IMR-90 (cell line): ENCODE measurements around the gene ISG15. TPM values are rescaled to one million over a fixed set of nuclear protein-coding genes. Genes with fewer than 3 reads are reported as not detected.

Experiments
- ATAC-seq: fragments of 200-7000 bp; cut with Tn5 transposase; 2 replicates; pipeline ENCODE4 v1.9.1; 2020; ENCODE audit warnings: low read depth, mild to moderate bottlenecking, moderate library complexity
- BruUV-seq: library from RNA; stranded (reverse); fragments of 400-500 nt; replicated peaks from 2 replicates; lab custom pipeline; 2021; lab: Mats Ljungman, UMichigan
- CTCF ChIA-PET: fragments of 300-600 bp; formaldehyde crosslinking; extraction: SDS; loops from one replicate; lab custom pipeline; 2021; ENCODE audit warnings: antibody characterized with exemption; lab: Yijun Ruan, JAX
- POLR2A ChIA-PET: fragments of 300-600 bp; sonication (Branson Sonifier 250); formaldehyde crosslinking; loops from one replicate; lab custom pipeline; 2022; ENCODE audit warnings: antibody characterized with exemption; ENCODE audit not compliant: unreplicated experiment; lab: Charles Lee
- DNase-seq: peaks from one replicate; pipeline ENCODE4 v3.0.0; 2013
- H2AFZ ChIP-seq: replicated peaks from 2 replicates; pipeline ENCODE3; 2013; ENCODE audit warnings: low read length, mild to moderate bottlenecking; ENCODE audit not compliant: poor library complexity
- H2AK5ac ChIP-seq: 2 replicates; pipeline ENCODE4 v1.6.1; 2013; ENCODE audit warnings: low read depth, low read length, inconsistent platforms
- H2AK9ac ChIP-seq: replicated peaks from 2 replicates; pipeline ENCODE3; 2013; ENCODE audit warnings: mild to moderate bottlenecking, low read depth, low read length, moderate library complexity; ENCODE audit not compliant: poor library complexity
- H2BK120ac ChIP-seq: 2 replicates; pipeline ENCODE4 v1.6.1; 2013; ENCODE audit warnings: low read depth, low read length, inconsistent platforms
- H2BK15ac ChIP-seq: 3 replicates; pipeline ENCODE4 v1.6.1; 2013; ENCODE audit warnings: low read depth, low read length, inconsistent platforms
- H2BK20ac ChIP-seq: 2 replicates; pipeline ENCODE4 v1.6.1; 2013; ENCODE audit warnings: low read depth, mild to moderate bottlenecking, inconsistent platforms, low read length, moderate library complexity
- H2BK5ac ChIP-seq: 2 replicates; pipeline ENCODE4 v1.6.1; 2013; ENCODE audit warnings: mild to moderate bottlenecking, low read depth, low read length, inconsistent platforms; ENCODE audit not compliant: poor library complexity, severe bottlenecking
- H3K14ac ChIP-seq: replicated peaks from 2 replicates; pipeline ENCODE4 v1.6.1; 2013; ENCODE audit warnings: low read depth, low read length, inconsistent platforms
- H3K18ac ChIP-seq: 2 replicates; pipeline ENCODE4 v1.6.1; 2013; ENCODE audit warnings: low read depth, low read length, control low read depth
- H3K23ac ChIP-seq: 2 replicates; pipeline ENCODE4 v1.6.1; 2013; ENCODE audit warnings: low read depth, low read length, inconsistent platforms
- H3K27ac ChIP-seq: 2 replicates; pipeline ENCODE4 v1.5.1; 2013; ENCODE audit warnings: mild to moderate bottlenecking, control low read depth, low read length; ENCODE audit not compliant: insufficient read depth
- H3K27me3 ChIP-seq: 2 replicates; pipeline ENCODE4 v1.6.1; 2013; ENCODE audit warnings: low read length; ENCODE audit not compliant: control insufficient read depth, insufficient read depth
- H3K36me3 ChIP-seq: 2 replicates; pipeline ENCODE4 v1.6.1; 2013; ENCODE audit warnings: low read length, mixed read lengths; ENCODE audit not compliant: control insufficient read depth, insufficient read depth
- H3K4ac ChIP-seq: 2 replicates; pipeline ENCODE4 v1.6.1; 2013; ENCODE audit warnings: low read depth, low read length, inconsistent platforms
- H3K4me1 ChIP-seq: 2 replicates; pipeline ENCODE4 v1.6.1; 2013; ENCODE audit warnings: low read length, mixed read lengths; ENCODE audit not compliant: control insufficient read depth, insufficient read depth
- H3K4me2 ChIP-seq: 2 replicates; pipeline ENCODE4 v1.6.1; 2013; ENCODE audit warnings: low read depth, mild to moderate bottlenecking, control low read depth, low read length, moderate library complexity
- H3K4me3 ChIP-seq: 2 replicates; pipeline ENCODE4 v1.5.1; 2013; ENCODE audit warnings: low read depth, mild to moderate bottlenecking, control low read depth, low read length, moderate library complexity; ENCODE audit not compliant: insufficient read depth
- H3K56ac ChIP-seq: 2 replicates; pipeline ENCODE4 v1.6.1; 2013; ENCODE audit warnings: low read length, inconsistent platforms; ENCODE audit not compliant: insufficient read depth; ENCODE audit errors: extremely low read depth
- H3K79me1 ChIP-seq, 2 experiments: 2 replicates each; pipeline ENCODE4 v1.6.1; 2013; ENCODE audit warnings: low read length in 2 of 2, inconsistent platforms in 1 of 2, low read depth in 1 of 2
- H3K9ac ChIP-seq: 2 replicates; pipeline ENCODE4 v1.6.1; 2013; ENCODE audit warnings: low read depth, low read length, control low read depth
- H3K9me1 ChIP-seq: 2 replicates; pipeline ENCODE4 v1.6.1; 2013; ENCODE audit warnings: low read length, inconsistent platforms; ENCODE audit not compliant: insufficient read depth
- H3K9me3 ChIP-seq: 2 replicates; pipeline ENCODE4 v1.6.1; 2013; ENCODE audit warnings: low read length; ENCODE audit not compliant: control insufficient read depth, insufficient read depth
- H4K20me1 ChIP-seq: 2 replicates; pipeline ENCODE4 v1.6.1; 2013; ENCODE audit warnings: low read length, inconsistent platforms; ENCODE audit not compliant: insufficient read depth
- H4K5ac ChIP-seq: 2 replicates; pipeline ENCODE4 v1.6.1; 2013; ENCODE audit warnings: mild to moderate bottlenecking, low read depth, low read length, control low read depth
- H4K8ac ChIP-seq, 2 experiments: 2 replicates each; pipeline ENCODE4 v1.6.1; 2013; ENCODE audit warnings: low read depth in 2 of 2, low read length in 2 of 2, control low read depth in 1 of 2, inconsistent platforms in 1 of 2
- H4K91ac ChIP-seq: 2 replicates; pipeline ENCODE4 v1.6.1; 2013; ENCODE audit warnings: low read depth, low read length, inconsistent platforms; ENCODE audit not compliant: insufficient read depth
- BHLHE40 ChIP-seq: fragments of 150-350 bp; IDR thresholded peaks from 2 replicates; pipeline ENCODE4 v1.6.1; 2016; ENCODE audit warnings: mild to moderate bottlenecking, low read depth, low read length
- CEBPB ChIP-seq: IDR thresholded peaks from 2 replicates; pipeline ENCODE4 v1.6.1; 2012; ENCODE audit warnings: low read depth, low read length, improper control_type of control experiment
- CHD1 ChIP-seq: IDR thresholded peaks from 2 replicates; pipeline ENCODE4 v1.6.1; 2012; ENCODE audit warnings: low read depth, low read length, improper control_type of control experiment
- FOS ChIP-seq: fragments of 150-350 bp; IDR thresholded peaks from 2 replicates; pipeline ENCODE4 v1.6.1; 2016; ENCODE audit warnings: low read depth, low read length
- MAFK ChIP-seq: IDR thresholded peaks from 2 replicates; pipeline ENCODE4 v1.6.1; 2012; ENCODE audit warnings: low read depth, low read length, improper control_type of control experiment
- MAZ ChIP-seq: IDR thresholded peaks from 2 replicates; pipeline ENCODE4 v1.6.1; 2012; ENCODE audit warnings: low read depth, mild to moderate bottlenecking, low read length, improper control_type of control experiment, moderate library complexity, borderline replicate concordance
- MXI1 ChIP-seq: IDR thresholded peaks from 2 replicates; pipeline ENCODE4 v1.6.1; 2012; ENCODE audit warnings: low read depth, mild to moderate bottlenecking, low read length, moderate library complexity, borderline replicate concordance
- NFE2L2 ChIP-seq: fragments of 150-350 bp; IDR thresholded peaks from 2 replicates; pipeline ENCODE4 v1.6.1; 2016; ENCODE audit warnings: low read depth, mild to moderate bottlenecking, low read length
- POLR2A ChIP-seq: IDR thresholded peaks from 2 replicates; pipeline ENCODE4 v1.6.1; 2012; ENCODE audit warnings: mild to moderate bottlenecking, low read depth, low read length
- RCOR1 ChIP-seq: IDR thresholded peaks from 2 replicates; pipeline ENCODE4 v1.6.1; 2012; ENCODE audit warnings: mild to moderate bottlenecking, low read length, improper control_type of control experiment; ENCODE audit not compliant: insufficient replicate concordance
- whole genome bisulfite sequencing, 2 experiments: methylation state at CpG; one replicate each; pipeline versions ENCODE4 v1.1.5 to v1.1.7; 2013; ENCODE audit warnings: missing lambda C conversion rate in 2 of 2; ENCODE audit not compliant: insufficient read length in 1 of 2; ENCODE audit errors: extremely low coverage in 2 of 2; 5-methylcytosine and 5-hydroxymethylcytosine counted together
- dilution Hi-C: fragments of 300-500 bp; cut with HindIII; formaldehyde crosslinking; loops from one replicate; pipeline ENCODE4 v1.14.3; 2018; ENCODE audit warnings: low sequenced_read_pairs; ENCODE audit not compliant: unreplicated experiment
- in situ Hi-C: fragments of 300-500 bp; cut with MboI; formaldehyde crosslinking; loops from 3 replicates; pipeline ENCODE4 v1.14.3; 2019; ENCODE audit warnings: low sequenced_read_pairs, inconsistent platforms, mixed read lengths
- intact Hi-C: fragments of 100-400 bp; cut with micrococcal nuclease; formaldehyde crosslinking; loops from 2 replicates; pipeline ENCODE4 v1.10.0; 2022
- polyA plus RNA-seq, 3 experiments: library from polyadenylated mRNA; depleted of rRNA; stranded (reverse); fragments of >200 nt; gene quantifications; 2 replicates each; pipeline ENCODE4 v1.2.3, GENCODE V29; 2012; ENCODE audit warnings: low replicate concordance in 1 of 3
- total RNA-seq: library from RNA; depleted of rRNA; stranded (reverse); fragments of >200 nt; gene quantifications from 2 replicates; pipeline ENCODE4 v1.2.3, GENCODE V29; 2012
- TF ChIP-seq, protein P1 (sequence below): fragments of 150-350 bp; IDR thresholded peaks from 2 replicates; pipeline ENCODE4 v1.6.1; 2016; ENCODE audit warnings: low read depth, mild to moderate bottlenecking, low read length, moderate library complexity, borderline replicate concordance
- TF ChIP-seq, protein P2 (sequence below): conservative IDR thresholded peaks from 2 replicates; pipeline ENCODE4 v1.5.1; 2012; ENCODE audit warnings: mild to moderate bottlenecking, low read depth, low read length, improper control_type of control experiment
- TF ChIP-seq, protein P3 (sequence below): fragments of 150-350 bp; IDR thresholded peaks from 2 replicates; pipeline ENCODE4 v1.6.1; 2017; ENCODE audit warnings: mild to moderate bottlenecking, antibody characterized with exemption, low read length, low read depth

Gene ISG15
- total and polyA plus RNA-seq, 2 of the 4 experiments (the other 2 are of a cell fraction) = 99.1 to 105 TPM

DNA sequence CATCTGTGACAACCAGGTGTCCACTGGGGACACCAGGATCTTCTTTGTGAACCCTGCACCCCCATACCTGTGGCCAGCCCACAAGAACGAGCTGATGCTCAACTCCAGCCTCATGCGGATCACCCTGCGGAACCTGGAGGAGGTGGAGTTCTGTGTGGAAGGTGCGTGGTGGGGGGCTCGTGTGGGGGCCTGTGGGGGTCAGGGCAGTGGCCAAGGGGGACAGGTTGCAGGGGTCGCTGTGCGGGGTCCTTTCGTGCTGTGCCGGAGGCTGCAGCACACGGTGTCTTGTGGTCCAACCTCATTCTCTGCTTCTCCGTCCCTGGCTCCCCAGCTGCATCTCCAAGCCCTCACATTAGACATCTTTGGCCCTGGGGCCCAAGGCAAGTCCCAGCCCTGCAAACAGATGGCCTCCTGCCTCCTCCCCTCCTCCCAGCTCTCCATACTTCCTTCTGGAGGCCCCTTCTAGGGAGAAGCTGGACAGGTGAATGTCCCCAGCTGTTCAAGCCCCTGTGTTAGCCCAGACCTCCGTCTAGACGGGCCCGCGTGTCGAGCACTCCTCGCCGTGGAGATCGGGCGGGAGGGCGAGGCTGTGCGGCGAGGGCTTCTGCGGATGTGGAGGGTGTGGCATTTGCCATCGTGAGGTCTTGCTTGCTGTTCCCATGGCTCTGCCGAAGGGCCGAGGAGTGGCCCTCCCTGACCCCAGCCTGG, 9.2 kb downstream of the ISG15 start:
- Histone ChIP-seq H3K9ac (no peak overlapping the region), H4K20me1 (peaks cover 44% of the 10 kb centered on the region), H3K18ac (no peak overlapping the region), H3K4me3 (no peak overlapping the region), H3K14ac (no peak overlapping the region; the same call in 1 of the 2 replicates), H2AFZ (peak overlapping the region; percentile 21), H3K4me1 (peaks cover 20% of the 10 kb centered on the region), H3K4me2 (no peak overlapping the region), H2BK20ac (no peak overlapping the region), H3K56ac (no peak overlapping the region), H3K79me1 (peaks cover 22 to 50% of the 10 kb centered on the region in 2 experiments; a peak in 3 of 4 replicates), H3K23ac (no peak overlapping the region), H2BK120ac (no peak overlapping the region), H4K5ac (no peak overlapping the region), H2BK15ac (no peak overlapping the region), H3K27ac (no peak overlapping the region; the same call in 1 of the 2 replicates), H3K9me3 (no peaks in the 10 kb centered on the region), H2AK9ac (peak overlapping the region; percentile 78), H3K36me3 (peaks cover 27% of the 10 kb centered on the region), H3K27me3 (no peaks in the 10 kb centered on the region), H2BK5ac (no peak overlapping the region), H4K8ac (no peak overlapping the region), H3K4ac (no peak overlapping the region; the same call in 1 of the 2 replicates), H4K91ac (no peak overlapping the region), H3K9me1 (peaks cover 2% of the 10 kb centered on the region; the same call in 1 of the 2 replicates), H2AK5ac (peak overlapping the region; percentile 13; the same call in 1 of the 2 replicates)
- no peak for TF ChIP-seq MXI1
- TF ChIP-seq, protein P1, sequence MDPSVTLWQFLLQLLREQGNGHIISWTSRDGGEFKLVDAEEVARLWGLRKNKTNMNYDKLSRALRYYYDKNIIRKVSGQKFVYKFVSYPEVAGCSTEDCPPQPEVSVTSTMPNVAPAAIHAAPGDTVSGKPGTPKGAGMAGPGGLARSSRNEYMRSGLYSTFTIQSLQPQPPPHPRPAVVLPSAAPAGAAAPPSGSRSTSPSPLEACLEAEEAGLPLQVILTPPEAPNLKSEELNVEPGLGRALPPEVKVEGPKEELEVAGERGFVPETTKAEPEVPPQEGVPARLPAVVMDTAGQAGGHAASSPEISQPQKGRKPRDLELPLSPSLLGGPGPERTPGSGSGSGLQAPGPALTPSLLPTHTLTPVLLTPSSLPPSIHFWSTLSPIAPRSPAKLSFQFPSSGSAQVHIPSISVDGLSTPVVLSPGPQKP = no peak
- TF ChIP-seq BHLHE40 = no peak
- no peak for TF ChIP-seq POLR2A
- TF ChIP-seq CHD1 = no peak
- TF ChIP-seq FOS = no peak
- TF ChIP-seq, protein P2, sequence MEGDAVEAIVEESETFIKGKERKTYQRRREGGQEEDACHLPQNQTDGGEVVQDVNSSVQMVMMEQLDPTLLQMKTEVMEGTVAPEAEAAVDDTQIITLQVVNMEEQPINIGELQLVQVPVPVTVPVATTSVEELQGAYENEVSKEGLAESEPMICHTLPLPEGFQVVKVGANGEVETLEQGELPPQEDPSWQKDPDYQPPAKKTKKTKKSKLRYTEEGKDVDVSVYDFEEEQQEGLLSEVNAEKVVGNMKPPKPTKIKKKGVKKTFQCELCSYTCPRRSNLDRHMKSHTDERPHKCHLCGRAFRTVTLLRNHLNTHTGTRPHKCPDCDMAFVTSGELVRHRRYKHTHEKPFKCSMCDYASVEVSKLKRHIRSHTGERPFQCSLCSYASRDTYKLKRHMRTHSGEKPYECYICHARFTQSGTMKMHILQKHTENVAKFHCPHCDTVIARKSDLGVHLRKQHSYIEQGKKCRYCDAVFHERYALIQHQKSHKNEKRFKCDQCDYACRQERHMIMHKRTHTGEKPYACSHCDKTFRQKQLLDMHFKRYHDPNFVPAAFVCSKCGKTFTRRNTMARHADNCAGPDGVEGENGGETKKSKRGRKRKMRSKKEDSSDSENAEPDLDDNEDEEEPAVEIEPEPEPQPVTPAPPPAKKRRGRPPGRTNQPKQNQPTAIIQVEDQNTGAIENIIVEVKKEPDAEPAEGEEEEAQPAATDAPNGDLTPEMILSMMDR = no peak
- TF ChIP-seq, protein P3, sequence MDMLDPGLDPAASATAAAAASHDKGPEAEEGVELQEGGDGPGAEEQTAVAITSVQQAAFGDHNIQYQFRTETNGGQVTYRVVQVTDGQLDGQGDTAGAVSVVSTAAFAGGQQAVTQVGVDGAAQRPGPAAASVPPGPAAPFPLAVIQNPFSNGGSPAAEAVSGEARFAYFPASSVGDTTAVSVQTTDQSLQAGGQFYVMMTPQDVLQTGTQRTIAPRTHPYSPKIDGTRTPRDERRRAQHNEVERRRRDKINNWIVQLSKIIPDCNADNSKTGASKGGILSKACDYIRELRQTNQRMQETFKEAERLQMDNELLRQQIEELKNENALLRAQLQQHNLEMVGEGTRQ = no peak
- TF ChIP-seq MAFK = no peak
- no peak for TF ChIP-seq CEBPB
- no peak for TF ChIP-seq NFE2L2
- TF ChIP-seq RCOR1 = no peak
- TF ChIP-seq MAZ = no peak
- no TSS peak for BruUV-seq
- POLR2A ChIA-PET = interaction anchor here (0.5 kb wide), 1 partner anchor 35 kb away, joined by 5 read pairs; no protein-coding TSS in a partner anchor
- CTCF ChIA-PET = no interaction called here
- dilution Hi-C loops = no loop called here
- WGBS, 2 experiments = 73% methylated on average over 3 of the region's 27 CpGs; no CpG with 5 or more reads in 1 of the 2 experiments
- intact Hi-C loops = no loop called here
- ATAC-seq (no peak), DNase-seq (no peak)
- in situ Hi-C loops = no loop called here
